ENCODE measurements around the gene KSR2. TPM values are rescaled to one million over a fixed set of nuclear protein-coding genes. Genes with fewer than 3 reads are reported as not detected.

Gene KSR2
- total RNA-seq, 2 donors from 2014 or later, result 0.66 to 1.0 TPM

GRCh38 chr12:117998719-117999118, 29.9 kb upstream of the KSR2 start:
- no peak overlapping the region for H3K4me3 ChIP-seq
- H3K9me3 ChIP-seq, result no peaks in the 10 kb centered on the region
- DNase-seq (no peak), ATAC-seq (no peak)
- WGBS, 2 donors, result 62 to 73% methylated on average over 2 of the region's 2 CpGs
- TF ChIP-seq CTCF (IDR thresholded peaks at IDR 0.05) (no peak), POLR2A (IDR thresholded peaks at IDR 0.05) (no peak)
- H3K27ac ChIP-seq, result no peak overlapping the region
- H3K4me1 ChIP-seq, result no peaks in the 10 kb centered on the region
- no peaks in the 10 kb centered on the region for H3K27me3 ChIP-seq
- intact Hi-C loops (cut with DNase I), result no loop called here
- H3K36me3 ChIP-seq (replicated peaks in 1 of 2; ENCODE audit: insufficient read depth in 1 of 2, low read depth in 2 of 2), result no peaks in the 10 kb centered on the region

GRCh38 chr12:117994551-117995438, 26.0 kb upstream of the KSR2 start:
- H3K9me3 ChIP-seq, result no peaks in the 10 kb centered on the region
- no peak overlapping the region for H3K27ac ChIP-seq
- no peaks in the 10 kb centered on the region for H3K4me1 ChIP-seq
- TF ChIP-seq POLR2A (IDR thresholded peaks at IDR 0.05), result no peak
- no peak for TF ChIP-seq CTCF (IDR thresholded peaks at IDR 0.05)
- no peaks in the 10 kb centered on the region for H3K27me3 ChIP-seq
- ATAC-seq (no peak), DNase-seq (no peak)
- H3K36me3 ChIP-seq (replicated peaks in 1 of 2; ENCODE audit: insufficient read depth in 1 of 2, low read depth in 2 of 2), result no peaks in the 10 kb centered on the region
- no peak overlapping the region for H3K4me3 ChIP-seq
- intact Hi-C loops (cut with DNase I), result no loop called here
- whole genome bisulfite sequencing, 2 donors, result 73 to 83% methylated on average over 3 of the region's 3 CpGs

- WGBS, 2 donors, result 58 to 74% methylated on average over 4 of the region's 4 CpGs
- Histone ChIP-seq H3K36me3 (replicated peaks in 1 of 2; ENCODE audit: insufficient read depth in 1 of 2, low read depth in 2 of 2) (no peaks in the 10 kb centered on the region), H3K27ac (no peak overlapping the region), H3K9me3 (no peaks in the 10 kb centered on the region), H3K4me3 (no peak overlapping the region), H3K4me1 (no peaks in the 10 kb centered on the region), H3K27me3 (no peaks in the 10 kb centered on the region)
- no peak for ATAC-seq
- intact Hi-C loops (cut with DNase I), result no loop called here
- no peak for TF ChIP-seq POLR2A (IDR thresholded peaks at IDR 0.05)
- no peak for TF ChIP-seq CTCF (IDR thresholded peaks at IDR 0.05)
- no peak for DNase-seq
These were observed 18.1 kb upstream of the KSR2 start for GRCh38 chr12:117986705-117987469.

- Histone ChIP-seq H3K27me3 (no peaks in the 10 kb centered on the region), H3K4me3 (no peak overlapping the region), H3K27ac (no peak overlapping the region), H3K36me3 (replicated peaks in 1 of 2; ENCODE audit: insufficient read depth in 1 of 2, low read depth in 2 of 2) (no peaks in the 10 kb centered on the region), H3K4me1 (no peaks in the 10 kb centered on the region), H3K9me3 (no peaks in the 10 kb centered on the region)
- intact Hi-C loops (cut with DNase I), result no loop called here
- ATAC-seq, result no peak
- no peak for TF ChIP-seq POLR2A (IDR thresholded peaks at IDR 0.05)
- TF ChIP-seq CTCF (IDR thresholded peaks at IDR 0.05), result no peak
- 75 to 84% methylated on average over 2 of the region's 2 CpGs for WGBS, 2 donors
- no peak for DNase-seq
These were observed 16.4 kb upstream of the KSR2 start for GRCh38 chr12:117985182-117985581.
